ENCODE measurements around the gene CANX.

CANX gene

DNA sequence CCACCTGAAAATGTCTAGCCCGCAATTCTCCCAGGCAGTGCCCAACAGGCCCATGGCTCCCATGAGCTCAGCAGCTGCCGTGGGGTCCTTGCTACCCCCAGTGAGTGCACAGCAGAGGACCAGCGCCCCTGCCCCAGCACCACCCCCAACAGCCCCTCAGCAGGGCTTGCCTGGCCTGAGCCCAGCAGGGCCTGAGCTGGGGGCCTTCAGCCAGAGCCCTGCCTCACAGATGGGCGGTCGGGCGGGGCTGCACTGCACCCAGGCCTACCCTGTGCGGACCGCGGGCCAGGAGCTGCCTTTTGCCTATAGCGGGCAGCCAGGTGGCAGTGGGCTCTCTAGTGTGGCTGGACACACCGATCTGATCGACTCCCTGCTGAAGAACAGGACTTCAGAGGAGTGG lies 75.7 kb downstream of the CANX start:
- TF ChIP-seq, protein P1, sequence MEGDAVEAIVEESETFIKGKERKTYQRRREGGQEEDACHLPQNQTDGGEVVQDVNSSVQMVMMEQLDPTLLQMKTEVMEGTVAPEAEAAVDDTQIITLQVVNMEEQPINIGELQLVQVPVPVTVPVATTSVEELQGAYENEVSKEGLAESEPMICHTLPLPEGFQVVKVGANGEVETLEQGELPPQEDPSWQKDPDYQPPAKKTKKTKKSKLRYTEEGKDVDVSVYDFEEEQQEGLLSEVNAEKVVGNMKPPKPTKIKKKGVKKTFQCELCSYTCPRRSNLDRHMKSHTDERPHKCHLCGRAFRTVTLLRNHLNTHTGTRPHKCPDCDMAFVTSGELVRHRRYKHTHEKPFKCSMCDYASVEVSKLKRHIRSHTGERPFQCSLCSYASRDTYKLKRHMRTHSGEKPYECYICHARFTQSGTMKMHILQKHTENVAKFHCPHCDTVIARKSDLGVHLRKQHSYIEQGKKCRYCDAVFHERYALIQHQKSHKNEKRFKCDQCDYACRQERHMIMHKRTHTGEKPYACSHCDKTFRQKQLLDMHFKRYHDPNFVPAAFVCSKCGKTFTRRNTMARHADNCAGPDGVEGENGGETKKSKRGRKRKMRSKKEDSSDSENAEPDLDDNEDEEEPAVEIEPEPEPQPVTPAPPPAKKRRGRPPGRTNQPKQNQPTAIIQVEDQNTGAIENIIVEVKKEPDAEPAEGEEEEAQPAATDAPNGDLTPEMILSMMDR (IDR thresholded peaks at IDR 0.05) = no peak
- DNase-seq (ENCODE audit: low spot score) = no peak
- no peak overlapping the region for H3K4me3 ChIP-seq
- no peak overlapping the region for H3K27ac ChIP-seq

DNA sequence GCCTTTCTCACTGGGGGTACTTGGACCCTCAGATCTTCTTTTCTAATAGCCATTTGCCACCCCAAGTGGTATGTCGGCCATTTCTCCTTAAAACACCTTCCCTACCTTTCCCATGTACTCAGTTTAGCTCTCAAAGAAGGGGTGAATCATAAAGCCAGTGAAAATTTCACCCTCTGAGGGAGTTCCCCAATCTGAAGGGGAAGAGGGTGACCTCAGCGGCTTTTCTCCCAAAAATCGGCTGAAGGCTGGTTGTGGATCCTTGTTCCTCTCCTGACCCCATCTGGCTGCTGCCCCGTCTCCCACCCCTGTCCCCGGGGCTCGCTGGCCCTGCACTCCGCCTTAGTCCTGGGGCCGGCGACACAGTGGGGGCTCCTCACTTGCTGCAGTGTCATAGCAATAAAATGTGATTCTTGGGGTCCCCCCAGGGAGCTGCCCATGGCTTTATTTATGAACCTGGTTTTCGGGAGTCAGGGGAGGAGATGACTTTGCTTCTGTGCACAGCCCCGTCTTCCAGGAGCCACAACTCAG lies 77.7 kb downstream of the CANX start:
- Histone ChIP-seq H3K4me3 (no peak overlapping the region), H3K27ac (no peak overlapping the region)
- TF ChIP-seq, protein P1 (IDR thresholded peaks at IDR 0.05) = no peak
- no peak for DNase-seq (ENCODE audit: low spot score)

DNA sequence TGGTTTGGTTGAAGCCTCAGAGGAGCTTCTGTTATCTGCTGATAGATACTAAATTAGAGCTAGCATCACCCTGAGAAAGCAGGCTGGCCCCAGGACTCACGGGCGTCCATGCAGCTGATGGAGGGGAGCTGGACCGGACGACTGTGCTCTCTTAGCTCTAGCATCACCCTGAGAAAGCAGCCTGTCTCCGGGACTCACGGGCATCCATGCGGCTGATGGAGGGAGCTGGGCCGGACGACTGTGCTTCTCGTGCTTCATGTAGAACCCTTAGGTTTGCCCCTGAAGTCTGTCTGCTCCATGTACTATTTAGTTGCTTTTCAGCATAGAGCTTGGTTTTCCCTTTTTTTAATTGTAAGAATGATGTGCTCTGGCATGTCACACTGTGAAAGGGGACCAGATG lies 78.7 kb downstream of the CANX start:
- TF ChIP-seq, protein P1 (IDR thresholded peaks at IDR 0.05) = no peak
- no peak overlapping the region for H3K4me3 ChIP-seq
- no peak overlapping the region for H3K27ac ChIP-seq
- DNase-seq (ENCODE audit: low spot score) = no peak

DNA sequence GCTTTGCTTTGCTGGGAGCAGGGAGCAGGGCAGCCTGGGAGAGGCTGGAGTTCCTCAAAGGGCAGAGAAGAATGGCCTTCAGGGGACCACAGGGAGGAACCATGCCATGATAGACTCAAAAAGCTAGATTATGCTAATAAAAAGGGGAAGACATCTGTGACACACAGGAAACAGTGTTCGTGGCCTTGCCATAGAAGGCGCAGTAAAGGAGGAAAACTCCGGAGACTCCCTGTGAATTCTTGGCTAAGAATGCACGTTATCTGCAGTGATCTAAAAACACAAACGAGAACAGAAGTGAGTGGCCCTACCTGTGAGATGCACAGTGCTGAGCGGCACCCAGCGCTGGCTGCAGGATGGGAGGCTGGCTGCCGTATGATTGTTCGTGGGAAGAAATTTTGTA lies 79.1 kb downstream of the CANX start:
- DNase-seq (ENCODE audit: low spot score) = no peak
- Histone ChIP-seq H3K27ac (no peak overlapping the region), H3K4me3 (no peak overlapping the region)
- TF ChIP-seq, protein P1 (IDR thresholded peaks at IDR 0.05) = no peak

DNA sequence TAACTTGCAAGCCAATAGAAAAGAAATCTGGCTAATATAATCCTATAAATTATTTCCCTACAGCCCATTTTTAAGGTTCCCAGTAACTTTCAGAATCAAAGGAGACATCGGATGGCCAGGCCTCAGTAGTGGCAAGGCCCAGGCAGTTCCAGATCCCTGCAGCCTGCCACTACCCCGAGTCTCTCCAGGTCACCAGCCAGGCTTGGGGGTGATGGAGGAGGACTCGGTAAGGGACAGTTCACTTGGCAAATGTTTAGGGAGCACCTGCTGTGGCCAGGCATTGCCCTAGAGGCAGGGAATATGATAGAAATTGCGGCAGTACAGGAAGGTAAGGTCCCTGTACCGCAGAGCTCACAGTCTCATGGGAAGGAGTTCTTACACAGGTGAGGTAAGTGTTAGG lies 79.8 kb downstream of the CANX start:
- H3K27ac ChIP-seq = no peak overlapping the region
- TF ChIP-seq, protein P1 (IDR thresholded peaks at IDR 0.05) = no peak
- no peak for DNase-seq (ENCODE audit: low spot score)
- H3K4me3 ChIP-seq = no peak overlapping the region

DNA sequence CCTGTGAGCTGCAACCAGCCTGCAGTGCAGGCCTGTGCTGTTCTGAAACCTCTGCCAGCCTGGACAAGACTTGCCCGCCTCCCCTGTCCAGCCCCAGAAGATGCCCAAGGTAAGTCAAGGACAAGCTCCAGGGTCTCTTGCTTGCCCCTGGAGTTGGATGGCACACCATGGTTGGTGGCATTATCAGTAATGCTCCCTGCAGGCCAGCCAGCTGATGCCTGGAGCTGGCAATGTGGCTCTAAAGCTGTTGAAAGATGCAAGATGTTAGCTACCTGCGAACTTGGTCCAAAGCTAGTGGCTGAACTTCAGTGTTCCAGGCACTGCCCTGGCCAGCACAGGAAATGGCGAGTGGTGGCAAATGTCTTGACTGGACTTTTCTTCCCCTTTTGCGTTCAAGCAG lies 81.1 kb downstream of the CANX start:
- TF ChIP-seq, protein P1 (IDR thresholded peaks at IDR 0.05) = no peak
- H3K27ac ChIP-seq = no peak overlapping the region
- DNase-seq (ENCODE audit: low spot score) = no peak
- no peak overlapping the region for H3K4me3 ChIP-seq

DNA sequence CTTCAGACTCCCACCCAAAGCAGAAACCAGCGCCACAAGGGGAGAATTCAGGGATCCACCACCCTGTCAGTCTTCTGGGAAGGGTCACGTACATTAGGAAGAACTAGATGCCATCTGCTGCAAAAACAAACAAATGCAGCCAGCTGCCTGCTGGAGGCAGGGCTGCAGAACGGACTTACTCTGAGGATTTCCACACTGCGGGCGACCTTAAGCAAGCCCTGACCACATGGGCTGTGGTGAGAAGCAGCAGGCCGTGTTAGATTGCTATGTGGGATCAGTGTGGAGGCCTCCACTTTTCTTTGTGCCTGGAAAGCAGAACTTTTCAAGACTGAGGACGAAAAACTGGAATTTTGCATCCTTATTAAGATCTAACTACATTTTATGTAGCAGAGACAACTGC lies 81.6 kb downstream of the CANX start:
- TF ChIP-seq, protein P1 (IDR thresholded peaks at IDR 0.05) = no peak

More for the DNA sequence above, 81.6 kb downstream of the CANX start:
- DNase-seq (ENCODE audit: low spot score) = no peak
- Histone ChIP-seq H3K27ac (no peak overlapping the region), H3K4me3 (no peak overlapping the region)

All from coronary artery (tissue), 2 donors.